ENCODE measurements around the gene PTPN11. TPM values are rescaled to one million over a fixed set of nuclear protein-coding genes. Genes with fewer than 3 reads are reported as not detected.

Gene PTPN11
- polyA plus RNA-seq, 1 of the 3 experiments (the other 2 are of a cell fraction): 48.3 TPM

- Histone ChIP-seq H3K27ac (ENCODE audit: low read depth in 2 of 2, low read length in 1 of 2) (no peak overlapping the region), H3K9ac (no peak overlapping the region), H3K79me2 (ENCODE audit: insufficient read depth) (no peaks in the 10 kb centered on the region), H3K9me3 (no peaks in the 10 kb centered on the region), H3K9me2 (no peaks in the 10 kb centered on the region), H3F3A (replicated peaks; ENCODE audit: insufficient read depth) (no peaks in the 10 kb centered on the region), H2AFZ (ENCODE audit: low read depth) (no peak overlapping the region), H3K4me1 (ENCODE audit: control insufficient read depth in 1 of 2, insufficient read depth in 2 of 2, low read depth in 1 of 2, low read length in 1 of 2) (no peaks in the 10 kb centered on the region), H3K4me2 (no peak overlapping the region), H4K20me1 (ENCODE audit: insufficient read depth) (no peaks in the 10 kb centered on the region), H3K4me3 (ENCODE audit: low read depth in 2 of 2, low read length in 1 of 2) (no peak overlapping the region), H3K36me3 (replicated peaks in 1 of 2; ENCODE audit: control insufficient read depth in 1 of 2, insufficient read depth in 2 of 2, low read length in 1 of 2) (peaks cover 9 to 12% of the 10 kb centered on the region in 2 experiments), H3K27me3 (ENCODE audit: insufficient read depth) (no peaks in the 10 kb centered on the region)
- DNase-seq: no peak
- TF ChIP-seq MAX (IDR thresholded peaks at IDR 0.05; ENCODE audit: low read depth): no peak
- ChIA-PET POLR2A (no interaction called here), CTCF (interaction anchor here (1.1 kb wide), 1 partner anchor 25 kb away, joined by 3 read pairs; no protein-coding TSS in a partner anchor)
- 96% methylated on average over 2 of the region's 2 CpGs for WGBS (ENCODE audit: low lambda C conversion rate)
Observed at GRCh38 chr12:112513471-112513870, 94.7 kb downstream of the PTPN11 start.

- H4K20me1 ChIP-seq (ENCODE audit: insufficient read depth): no peaks in the 10 kb centered on the region
- H3K4me2 ChIP-seq: no peak overlapping the region
- peaks cover 5 to 9% of the 10 kb centered on the region in 2 experiments for H3K36me3 ChIP-seq (replicated peaks in 1 of 2; ENCODE audit: control insufficient read depth in 1 of 2, insufficient read depth in 2 of 2, low read length in 1 of 2)
- DNase-seq: no peak
- H3K27ac ChIP-seq (ENCODE audit: low read depth in 2 of 2, low read length in 1 of 2): no peak overlapping the region
- H3K4me1 ChIP-seq (ENCODE audit: control insufficient read depth in 1 of 2, insufficient read depth in 2 of 2, low read depth in 1 of 2, low read length in 1 of 2): no peaks in the 10 kb centered on the region
- no peaks in the 10 kb centered on the region for H3K27me3 ChIP-seq (ENCODE audit: insufficient read depth)
- POLR2A ChIA-PET: no interaction called here
- CTCF ChIA-PET: no interaction called here
- H2AFZ ChIP-seq (ENCODE audit: low read depth): no peak overlapping the region
- no peak for TF ChIP-seq MAX (IDR thresholded peaks at IDR 0.05; ENCODE audit: low read depth)
- no peak for TF ChIP-seq SMC3 (IDR thresholded peaks at IDR 0.05; ENCODE audit: low read depth, low read length)
- no peak for TF ChIP-seq CTCF (IDR thresholded peaks at IDR 0.05)
- no peak for TF ChIP-seq JUND (IDR thresholded peaks at IDR 0.05)
- no peak for TF ChIP-seq YY1 (IDR thresholded peaks at IDR 0.05; ENCODE audit: low read depth)
- no peak overlapping the region for H3K9ac ChIP-seq
- no peaks in the 10 kb centered on the region for H3K79me2 ChIP-seq (ENCODE audit: insufficient read depth)
- H3K9me3 ChIP-seq: no peaks in the 10 kb centered on the region
- WGBS (ENCODE audit: low lambda C conversion rate): 93% methylated on average over 5 of the region's 5 CpGs
- H3K9me2 ChIP-seq: no peaks in the 10 kb centered on the region
- no peaks in the 10 kb centered on the region for H3F3A ChIP-seq (replicated peaks; ENCODE audit: insufficient read depth)
- no peak overlapping the region for H3K4me3 ChIP-seq (ENCODE audit: low read depth in 2 of 2, low read length in 1 of 2)
Observed at GRCh38 chr12:112514456-112514855, 95.7 kb downstream of the PTPN11 start.

- Histone ChIP-seq H3K79me2 (ENCODE audit: insufficient read depth) (no peaks in the 10 kb centered on the region), H3K36me3 (replicated peaks in 1 of 2; ENCODE audit: control insufficient read depth in 1 of 2, insufficient read depth in 2 of 2, low read length in 1 of 2) (peaks cover 5 to 9% of the 10 kb centered on the region in 2 experiments), H3K27ac (ENCODE audit: low read depth in 2 of 2, low read length in 1 of 2) (no peak overlapping the region), H3K4me1 (ENCODE audit: control insufficient read depth in 1 of 2, insufficient read depth in 2 of 2, low read depth in 1 of 2, low read length in 1 of 2) (no peaks in the 10 kb centered on the region), H2AFZ (ENCODE audit: low read depth) (no peak overlapping the region), H3K4me3 (ENCODE audit: low read depth in 2 of 2, low read length in 1 of 2) (no peak overlapping the region), H3K4me2 (no peak overlapping the region), H3K27me3 (ENCODE audit: insufficient read depth) (no peaks in the 10 kb centered on the region), H3F3A (replicated peaks; ENCODE audit: insufficient read depth) (no peaks in the 10 kb centered on the region), H4K20me1 (ENCODE audit: insufficient read depth) (no peaks in the 10 kb centered on the region), H3K9me3 (no peaks in the 10 kb centered on the region), H3K9ac (no peak overlapping the region), H3K9me2 (no peaks in the 10 kb centered on the region)
- CTCF ChIA-PET: no interaction called here
- no peak for DNase-seq
- POLR2A ChIA-PET: no interaction called here
- WGBS (ENCODE audit: low lambda C conversion rate): 97% methylated on average over 9 of the region's 9 CpGs
- no peak for TF ChIP-seq JUND (IDR thresholded peaks at IDR 0.05)
- TF ChIP-seq MAX (IDR thresholded peaks at IDR 0.05; ENCODE audit: low read depth): no peak
- no peak for TF ChIP-seq TAF1 (IDR thresholded peaks at IDR 0.05; ENCODE audit: borderline replicate concordance, low read depth, low read length)
- no peak for TF ChIP-seq FOSL2 (IDR thresholded peaks at IDR 0.05; ENCODE audit: borderline replicate concordance, low read depth)
- TF ChIP-seq CTCF (IDR thresholded peaks at IDR 0.05): no peak
- no peak for TF ChIP-seq USF1 (IDR thresholded peaks at IDR 0.05; ENCODE audit: borderline replicate concordance, low read depth)
- TF ChIP-seq REST (IDR thresholded peaks at IDR 0.05; ENCODE audit: low read depth, low read length): no peak
Observed at GRCh38 chr12:112514926-112515642, 96.3 kb downstream of the PTPN11 start.

Measured in SK-N-SH (cell line).